Femur (tissue), 1 donor: Measurements from ENCODE around the gene NSF.
"Not testable (repeated sequence)": the region's sequence is repeated elsewhere in the genome, so short reads cannot be mapped to it uniquely, and the experiment has no call there.

ENCODE experiments used
- DNase-seq: peaks from one replicate; pipeline ENCODE4 v3.0.0-alpha.2; 2017

Gene NSF

DNA sequence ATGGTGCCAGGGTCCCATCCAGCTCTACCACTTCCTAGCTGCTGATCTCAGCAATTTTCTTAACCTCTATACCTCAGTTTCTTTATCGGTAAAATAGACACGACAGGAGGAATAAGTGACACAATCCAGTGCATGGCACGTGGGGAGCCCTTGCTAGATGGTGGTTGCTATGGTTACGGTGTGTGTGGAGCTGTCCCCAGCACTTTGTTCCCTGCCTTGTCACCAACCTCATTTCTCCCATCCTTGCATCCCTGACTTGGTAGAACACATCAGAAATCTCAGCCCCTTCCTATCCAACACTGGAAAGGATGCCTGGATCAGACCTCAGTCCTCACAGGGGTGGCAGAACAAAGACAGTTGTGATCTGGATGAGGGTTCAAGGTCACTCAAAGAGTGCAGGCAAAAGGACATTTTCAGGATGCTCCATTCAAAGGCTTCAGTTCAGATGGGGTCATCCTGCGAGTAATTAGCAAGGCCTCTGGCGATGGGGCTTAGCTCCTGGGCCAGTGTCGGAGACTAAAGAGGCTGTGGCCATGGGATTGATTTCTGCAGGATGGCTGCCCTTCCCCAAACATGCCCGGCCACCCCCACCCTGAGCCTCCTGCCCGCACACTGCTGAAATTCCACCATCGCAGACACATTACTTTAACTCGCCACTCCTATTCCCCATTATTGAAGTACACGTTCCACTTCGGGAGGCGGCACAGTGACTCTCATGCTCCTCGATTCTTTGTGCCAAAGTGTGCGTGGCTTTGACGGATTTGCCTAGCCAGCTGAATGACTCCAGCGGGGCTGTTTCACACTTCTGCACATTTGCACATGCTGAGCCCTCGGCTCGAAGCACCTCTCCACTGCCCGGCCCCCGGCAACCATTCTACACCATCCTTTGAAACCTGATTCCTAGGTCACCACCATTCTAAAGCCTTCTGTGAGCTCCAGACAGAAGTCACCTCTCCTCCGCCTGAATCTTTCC lies 187.8 kb downstream of the NSF start:
- DNase-seq, result no peak

DNA sequence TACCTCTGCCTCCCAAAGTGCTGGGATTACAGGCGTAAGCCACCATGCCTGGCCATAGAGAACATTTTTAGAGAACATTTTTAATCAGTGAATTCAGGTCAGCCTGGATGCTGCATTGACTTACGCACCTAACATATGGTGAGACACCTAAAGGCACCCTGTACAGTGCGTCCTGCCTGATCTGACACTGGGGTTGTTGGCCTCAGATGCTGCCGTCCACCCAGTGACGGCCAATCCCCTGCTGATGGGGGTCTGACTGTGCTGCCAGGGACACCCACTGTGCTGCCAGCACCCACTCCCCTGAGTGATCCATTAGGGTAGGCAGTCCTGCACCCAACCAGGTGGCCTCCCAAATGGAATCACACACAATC lies 189.5 kb downstream of the NSF start:
- DNase-seq, result no peak

DNA sequence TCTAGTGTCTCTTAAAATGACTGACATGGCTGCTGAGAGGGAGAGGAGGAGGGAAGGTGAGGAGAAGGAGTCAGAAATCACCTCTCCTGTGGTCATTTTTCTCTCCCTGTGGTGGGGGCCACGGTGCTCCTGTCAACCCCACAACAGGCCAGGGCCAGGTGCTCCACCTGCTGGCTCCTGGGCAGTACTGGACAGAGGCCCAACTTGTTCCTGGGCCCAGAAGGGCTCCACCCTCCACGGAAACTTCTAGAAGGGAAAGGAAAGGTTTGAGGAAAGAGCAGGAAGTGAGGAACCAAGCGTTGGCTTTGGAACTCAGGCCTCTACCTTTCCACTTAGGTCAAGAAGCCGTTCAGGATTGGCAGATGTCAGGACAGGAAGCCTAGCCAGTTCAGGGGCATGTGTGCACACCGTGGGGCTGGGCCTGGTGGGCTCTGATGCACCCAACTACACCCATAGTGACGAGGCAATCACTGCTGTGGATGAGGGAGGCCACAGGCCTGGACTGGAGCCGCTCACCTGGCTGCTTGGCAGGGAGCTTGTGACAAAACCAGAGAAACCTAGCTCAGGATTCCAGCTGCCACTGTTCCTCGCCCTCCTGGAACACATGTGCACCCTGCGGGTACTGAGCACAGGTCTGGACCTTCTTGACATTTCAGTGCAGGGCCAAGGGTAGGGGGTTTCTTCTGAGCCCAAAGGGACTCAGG lies 191.9 kb downstream of the NSF start:
- DNase-seq, result no peak

DNA sequence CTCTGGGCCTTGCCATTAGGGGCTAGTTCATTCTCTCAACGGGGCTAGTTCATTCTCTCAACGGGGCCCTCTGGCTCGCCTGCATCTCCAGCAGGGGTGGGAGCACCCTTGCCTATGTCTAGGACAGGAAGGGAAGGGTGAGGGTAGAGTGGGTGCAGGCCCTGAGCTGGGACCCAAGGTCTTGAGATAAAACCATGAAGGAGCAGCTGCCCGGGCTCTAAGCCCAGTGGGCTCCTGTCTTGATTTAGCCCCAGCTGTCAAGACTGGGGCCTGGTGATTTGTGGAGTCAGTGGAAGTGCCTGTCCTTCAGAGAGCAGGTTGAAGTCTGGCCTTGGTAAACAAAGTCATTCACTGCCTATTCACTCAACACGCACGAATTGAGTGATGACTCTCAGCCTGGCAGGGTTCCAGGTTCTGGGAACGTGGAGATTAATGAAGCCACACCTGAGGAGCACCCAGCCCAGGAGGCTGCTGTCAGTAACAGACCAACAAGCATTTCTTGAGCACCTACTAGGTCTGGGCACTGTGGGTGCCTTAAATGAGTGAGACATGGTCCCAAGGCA lies 192.6 kb downstream of the NSF start:
- DNase-seq, result no peak

DNA sequence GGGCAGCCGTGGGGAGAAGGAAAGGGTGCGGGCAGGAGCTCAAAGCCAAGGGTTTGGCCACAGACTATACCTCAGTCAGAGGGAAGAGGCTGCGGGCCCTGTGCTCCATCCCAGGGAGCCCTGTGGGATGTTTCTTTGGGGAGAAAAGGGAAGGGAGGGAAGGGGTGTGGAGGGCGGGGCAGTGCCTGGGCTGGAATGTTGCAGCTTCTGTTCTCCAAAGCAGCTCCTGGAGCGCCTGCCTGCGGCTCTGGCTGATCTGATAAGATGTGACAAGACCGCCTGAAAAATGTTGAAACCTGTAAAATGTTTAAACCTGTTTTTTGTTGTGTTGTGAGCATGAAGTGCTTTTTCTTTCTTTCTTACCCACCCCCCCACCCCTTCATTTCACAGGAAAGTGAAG lies 195.2 kb downstream of the NSF start:
- no peak for DNase-seq

DNA sequence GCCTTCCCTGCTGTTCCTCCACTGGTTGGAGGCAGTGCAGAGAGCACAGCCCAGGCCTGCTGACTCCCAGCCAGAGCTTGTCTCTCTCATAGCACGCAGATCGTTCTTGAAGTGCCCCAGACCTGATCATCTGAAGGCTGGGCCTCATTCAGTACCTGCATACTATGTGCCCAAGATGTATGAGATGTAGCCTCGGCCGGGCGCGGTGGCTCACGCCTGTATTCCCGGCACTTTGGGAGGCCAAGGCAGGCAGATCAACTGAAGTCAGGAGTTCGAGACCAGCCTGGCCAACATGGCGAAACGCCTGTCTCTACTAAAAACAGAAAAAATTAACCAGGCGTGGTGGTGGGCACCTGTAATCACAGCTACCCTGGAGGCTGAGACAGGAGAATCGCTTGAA lies 197.0 kb downstream of the NSF start:
- no peak for DNase-seq

DNA sequence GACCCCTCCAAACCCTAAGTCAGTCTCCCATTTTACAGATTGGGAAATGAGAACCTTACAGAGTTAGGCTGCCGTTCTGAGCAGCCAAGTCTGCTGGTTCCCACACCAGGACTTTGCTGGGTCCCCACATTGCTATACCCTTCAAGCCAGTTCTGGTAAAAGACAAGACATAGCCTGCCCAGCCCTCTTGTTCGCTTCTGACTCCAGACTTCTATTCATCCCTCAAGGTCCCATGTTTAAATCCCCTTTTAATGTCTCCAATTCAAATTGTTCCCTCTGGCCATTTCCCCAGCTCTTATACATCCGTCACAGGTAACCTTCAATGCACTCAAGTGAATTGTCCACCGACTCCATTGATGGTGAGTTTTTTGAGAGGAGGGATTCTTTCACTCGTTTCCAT lies 197.8 kb downstream of the NSF start:
- DNase-seq, result no peak

DNA sequence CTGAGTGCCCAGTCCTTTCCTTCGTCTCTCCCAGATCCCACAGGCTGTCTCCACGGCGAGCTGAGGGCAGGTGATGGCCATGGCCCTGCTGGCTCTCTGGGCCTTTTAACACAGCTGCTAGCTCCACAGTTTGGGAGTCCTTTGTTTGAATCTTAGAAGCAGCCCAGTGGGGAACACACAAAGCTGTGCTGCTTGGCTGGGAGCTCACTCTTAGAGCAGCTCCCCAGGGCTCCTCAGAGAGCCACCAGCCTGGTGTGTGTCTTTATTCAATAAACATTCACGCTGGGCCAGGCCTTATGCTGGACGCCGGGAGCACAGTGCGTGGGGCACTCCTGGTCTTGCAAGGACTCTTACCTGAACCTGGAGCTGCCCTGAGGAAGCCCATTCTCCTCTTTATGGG lies 198.3 kb downstream of the NSF start:
- no peak for DNase-seq

DNA sequence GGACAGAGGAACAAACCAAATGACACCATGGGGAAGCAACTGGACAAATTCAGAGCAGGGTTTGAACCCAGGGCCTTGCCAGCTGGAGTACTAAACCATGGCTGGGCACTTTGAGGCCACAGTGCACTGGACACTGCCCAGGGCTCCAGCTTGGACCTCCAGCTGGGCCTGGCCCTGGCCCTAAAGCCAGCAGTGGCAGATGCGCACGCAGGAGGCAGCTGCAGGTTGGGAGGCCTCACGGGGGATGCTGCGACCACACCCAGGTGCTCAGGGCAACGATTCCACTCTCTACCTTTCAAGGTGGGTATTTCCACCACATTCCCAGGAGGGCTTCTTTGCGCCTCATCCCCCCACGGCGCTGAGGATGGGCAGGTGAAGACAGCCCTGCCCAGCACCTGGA lies 199.1 kb downstream of the NSF start:
- no peak for DNase-seq

DNA sequence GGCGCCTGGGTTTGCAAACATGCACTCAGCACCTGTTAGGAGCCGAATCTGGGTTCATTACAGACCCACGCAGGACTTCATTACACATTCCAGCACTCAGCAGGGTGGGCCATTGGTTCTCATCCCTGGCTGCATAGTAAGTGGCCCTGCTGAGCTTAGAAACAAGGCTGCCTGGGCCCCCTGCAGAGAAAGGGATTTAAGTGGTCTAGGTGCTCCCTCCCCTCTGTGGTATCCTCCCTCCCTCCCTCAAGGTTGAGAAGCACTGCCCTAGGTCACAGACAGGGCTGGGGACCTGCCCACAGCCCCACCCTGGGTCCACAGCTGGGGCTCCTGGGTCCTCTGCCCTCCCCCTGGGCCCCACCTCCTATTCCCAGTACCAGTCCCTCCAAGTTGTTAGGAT lies 199.7 kb downstream of the NSF start:
- DNase-seq, result no peak

DNA sequence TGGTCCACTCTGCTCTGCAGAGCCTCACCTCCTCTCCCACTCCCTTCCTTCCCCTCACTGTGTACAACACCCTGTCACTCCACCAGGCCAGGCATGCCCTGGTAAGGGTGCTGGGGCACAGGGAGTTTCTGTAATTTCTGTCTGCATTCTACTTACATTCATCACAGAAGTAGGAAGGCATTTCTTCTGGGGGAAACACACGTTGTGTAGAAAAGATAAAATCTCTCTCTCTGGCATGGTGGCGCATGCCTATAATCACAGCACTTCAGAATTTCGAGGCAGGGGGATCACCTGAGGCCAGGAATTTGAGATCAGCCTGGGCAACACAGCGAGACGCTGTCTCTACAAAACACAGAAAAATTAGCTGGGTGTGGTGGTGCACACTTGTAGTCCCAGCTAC lies 201.1 kb downstream of the NSF start:
- no peak for DNase-seq

DNA sequence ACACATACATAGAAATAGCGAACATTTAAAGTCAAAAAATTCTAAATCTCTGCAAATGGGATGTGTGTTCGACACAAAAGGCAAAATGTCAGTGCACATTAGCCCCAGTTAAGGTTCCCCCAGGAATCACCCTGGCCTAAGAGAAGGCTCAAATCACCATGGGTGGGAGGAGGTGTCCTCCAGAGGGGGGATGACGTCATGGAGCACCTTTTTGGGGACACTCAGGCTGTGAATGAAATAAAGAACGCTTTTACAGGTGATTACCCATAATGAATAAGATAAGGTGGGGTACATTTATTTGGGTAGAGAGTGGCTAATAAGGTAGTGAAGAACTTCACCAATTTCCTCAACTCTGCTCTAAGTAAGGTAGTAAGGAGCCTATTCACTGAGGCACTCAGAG lies 201.6 kb downstream of the NSF start:
- DNase-seq, result no peak

DNA sequence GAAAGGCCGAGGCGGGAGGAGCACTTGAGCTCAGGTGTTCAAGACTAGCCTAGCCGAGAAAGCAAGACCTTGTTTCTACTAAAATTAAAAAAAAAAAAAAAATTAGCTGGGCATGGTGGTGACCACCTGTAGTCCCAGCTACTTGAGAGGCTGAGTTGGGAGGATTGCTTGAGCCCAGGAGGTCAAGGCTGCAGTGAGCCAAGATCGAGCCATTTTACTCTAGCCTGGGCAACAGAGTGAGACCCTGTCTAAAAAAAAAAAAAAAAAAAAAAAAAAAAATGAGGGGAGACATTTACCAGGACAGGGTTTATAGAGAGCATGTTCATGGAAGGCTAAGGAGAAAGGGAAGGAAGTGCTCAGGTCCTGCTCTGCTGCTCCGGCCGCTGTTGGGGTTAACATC lies 202.6 kb downstream of the NSF start:
- DNase-seq, result not testable (repeated sequence)

DNA sequence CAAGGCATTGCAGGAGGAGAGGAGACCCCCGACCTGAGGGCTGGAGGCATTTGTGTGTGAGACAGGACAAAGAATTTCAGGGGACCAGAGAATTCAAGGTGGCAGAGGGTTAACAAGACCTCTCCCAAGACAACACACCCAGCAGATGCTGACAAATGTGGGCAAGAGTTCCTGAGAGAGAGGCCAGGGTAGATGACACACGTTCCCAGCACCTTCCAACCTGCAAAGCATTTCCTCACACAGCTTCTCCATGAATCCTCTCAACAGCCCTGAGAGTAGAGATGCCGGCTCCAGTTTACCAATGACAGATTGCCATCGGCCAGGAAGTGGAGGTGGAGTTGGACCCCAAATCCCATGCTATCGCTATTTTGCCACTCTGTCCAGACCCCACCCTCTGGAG lies 203.1 kb downstream of the NSF start:
- DNase-seq, result no peak

DNA sequence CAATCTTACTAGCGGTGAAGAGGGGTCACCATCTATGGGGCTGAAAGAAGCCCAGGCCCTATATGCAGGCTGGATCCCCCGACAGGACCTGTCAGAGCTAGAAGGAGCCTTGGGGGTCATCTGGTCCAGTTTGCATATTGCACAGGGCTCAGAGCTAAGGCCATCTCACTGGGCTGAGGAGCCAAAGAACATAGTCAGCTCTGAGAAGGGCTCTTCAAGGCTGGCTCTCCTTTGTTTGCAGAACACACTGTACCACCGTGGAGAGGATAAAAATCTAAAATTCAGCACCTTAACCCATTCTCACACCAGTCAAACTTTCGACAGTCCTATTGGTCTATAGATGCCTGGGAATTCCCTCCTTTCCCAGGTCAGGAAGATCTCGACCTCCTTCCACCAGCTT lies 203.8 kb downstream of the NSF start:
- no peak for DNase-seq

DNA sequence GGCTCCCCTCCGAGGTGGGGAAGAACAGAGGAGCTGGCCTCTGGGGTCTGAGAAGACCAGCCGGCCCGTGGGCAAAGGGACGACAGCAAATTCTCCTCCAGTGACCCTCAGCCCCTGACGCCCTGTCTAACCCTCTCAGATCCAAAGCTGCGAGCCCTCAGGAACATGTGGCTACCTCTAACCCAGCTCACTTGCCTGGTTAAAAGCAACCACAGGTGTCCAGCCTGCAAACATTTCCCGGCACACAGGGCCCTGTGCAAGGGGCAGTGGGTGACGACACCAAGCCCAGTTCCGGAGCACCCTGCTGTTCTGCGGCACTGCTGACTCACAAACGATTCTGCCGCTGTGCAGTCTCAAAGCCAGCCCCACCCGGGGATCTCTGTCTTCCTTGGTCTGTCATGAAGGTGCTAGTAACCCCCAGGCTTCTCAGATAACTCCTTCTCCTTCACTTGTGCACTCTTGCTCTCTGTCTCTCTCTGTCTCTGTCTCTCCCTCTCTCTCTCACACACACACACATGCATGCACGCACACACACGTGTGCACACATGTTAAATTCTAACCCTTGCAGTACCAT lies 205.0 kb downstream of the NSF start:
- DNase-seq, result no peak

DNA sequence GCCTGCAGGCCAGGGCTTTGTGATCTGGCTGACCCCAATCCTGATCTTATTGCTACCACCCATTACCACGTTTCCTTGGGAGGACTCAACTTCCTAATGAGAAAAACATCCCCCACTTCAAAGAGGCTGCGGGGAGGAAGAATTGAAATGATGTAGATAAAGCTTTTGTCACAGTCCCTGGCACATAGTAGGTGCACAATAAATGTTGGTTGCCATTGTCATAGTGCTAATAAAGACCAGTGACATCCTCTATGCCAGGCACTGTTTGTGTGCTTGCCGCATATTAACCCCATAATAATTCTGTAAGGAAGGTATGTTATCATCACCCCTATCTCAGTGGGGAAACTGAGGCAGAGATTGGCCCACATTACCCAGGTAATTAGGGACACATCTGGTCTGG lies 205.6 kb downstream of the NSF start:
- DNase-seq, result no peak

DNA sequence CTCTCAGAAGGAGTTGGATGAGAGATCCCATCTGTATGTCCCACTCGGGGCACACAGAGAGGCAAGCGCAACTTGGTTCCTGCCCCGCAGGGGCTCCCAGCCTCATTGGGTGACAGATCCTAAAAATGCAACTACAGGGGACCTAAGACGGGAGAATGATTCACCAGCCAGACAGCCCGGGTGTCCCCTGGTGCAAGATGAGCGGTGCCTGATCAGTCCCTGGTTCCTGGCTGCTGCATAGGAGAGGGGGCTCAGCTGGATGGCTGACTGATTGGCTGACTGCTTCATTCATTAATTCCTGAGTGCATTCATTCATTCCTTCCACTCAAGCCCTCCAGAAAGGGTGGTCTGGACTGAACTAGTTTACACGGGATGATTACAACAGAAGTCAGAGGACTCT lies 206.1 kb downstream of the NSF start:
- no peak for DNase-seq

DNA sequence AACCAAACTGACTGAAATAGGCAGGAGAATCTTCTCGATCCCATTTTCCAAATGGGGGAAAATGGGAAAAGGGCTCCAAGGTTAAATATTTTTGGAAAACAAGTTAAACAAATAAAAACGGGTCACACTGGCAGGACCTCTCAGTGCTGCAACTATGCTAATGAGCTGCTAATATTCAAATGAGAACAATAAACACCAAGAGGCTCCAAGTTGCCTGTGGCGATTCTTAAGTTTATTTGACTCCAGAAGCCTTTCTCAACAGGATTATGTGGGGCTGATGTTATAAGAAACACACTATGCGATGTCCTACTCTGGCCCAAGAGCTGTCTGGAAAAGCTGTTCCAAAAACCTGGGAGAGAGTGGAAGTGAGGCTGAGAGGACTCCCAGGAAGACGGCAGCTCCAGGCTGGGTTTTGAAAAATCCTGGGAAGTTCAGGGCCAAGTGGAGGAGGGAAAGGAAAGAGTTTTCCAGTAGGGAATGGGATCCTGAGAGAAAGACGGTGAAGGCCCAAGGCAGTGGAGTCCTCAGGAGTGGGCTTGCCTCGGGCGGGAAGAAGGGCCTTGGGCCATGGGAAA lies 206.6 kb downstream of the NSF start:
- no peak for DNase-seq

DNA sequence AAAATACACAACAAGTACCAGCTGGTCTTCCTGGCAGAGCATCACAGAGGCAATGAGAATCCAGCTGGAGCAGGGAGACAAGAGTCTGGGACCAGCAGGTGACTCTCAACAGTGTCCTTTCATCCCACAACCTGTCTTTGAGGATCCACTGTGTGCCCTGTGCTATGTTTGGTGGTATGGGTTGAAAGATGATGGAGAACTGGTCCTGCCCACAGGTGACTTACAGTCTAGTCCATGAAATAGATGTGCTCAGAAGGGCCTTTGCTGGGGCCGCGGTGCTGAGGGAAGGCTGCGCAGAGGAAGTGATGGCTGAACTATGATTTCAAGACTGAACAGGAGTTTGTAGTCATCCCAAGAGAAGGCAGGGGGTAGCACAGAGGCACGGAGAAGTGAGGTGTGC lies 210.1 kb downstream of the NSF start:
- DNase-seq, result no peak

DNA sequence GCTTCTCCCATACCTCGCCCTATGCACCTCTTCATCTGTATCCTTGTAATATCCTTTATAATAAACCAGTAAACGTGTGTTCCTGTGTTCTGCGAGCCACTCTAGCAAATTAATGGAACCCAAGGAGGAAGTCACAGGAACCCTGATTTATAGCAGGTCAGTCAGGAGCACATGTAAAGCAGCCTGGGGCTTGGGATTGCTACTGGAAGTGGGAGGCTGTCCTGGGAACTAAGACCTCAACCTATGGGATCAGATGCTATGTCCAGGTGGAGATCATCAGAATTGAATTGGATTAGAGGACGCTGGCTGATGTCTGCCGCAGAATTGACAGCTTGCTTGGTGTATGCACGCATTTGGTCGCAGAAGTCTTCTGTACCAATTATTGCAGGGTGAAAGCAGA lies 212.3 kb downstream of the NSF start:
- DNase-seq, result no peak

DNA sequence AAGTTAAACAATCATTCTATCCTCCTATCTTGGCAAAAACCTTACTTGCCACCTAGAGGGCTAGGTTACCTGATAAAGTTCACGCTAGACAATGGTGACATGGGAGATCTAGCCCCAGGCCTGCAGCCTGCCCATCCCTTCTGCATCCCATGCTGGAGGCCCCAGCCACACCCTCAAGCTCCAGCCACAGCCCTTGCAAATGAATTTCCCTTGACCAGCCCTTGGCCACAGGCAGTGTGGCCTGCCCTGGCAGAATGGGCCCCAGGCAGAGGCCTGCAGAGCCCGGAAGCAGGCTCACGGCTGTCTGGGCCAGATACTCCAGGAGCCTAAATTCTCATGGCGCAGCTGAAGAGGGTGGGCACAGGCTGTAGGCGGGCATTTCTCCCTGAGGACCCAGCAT lies 213.1 kb downstream of the NSF start:
- no peak for DNase-seq

DNA sequence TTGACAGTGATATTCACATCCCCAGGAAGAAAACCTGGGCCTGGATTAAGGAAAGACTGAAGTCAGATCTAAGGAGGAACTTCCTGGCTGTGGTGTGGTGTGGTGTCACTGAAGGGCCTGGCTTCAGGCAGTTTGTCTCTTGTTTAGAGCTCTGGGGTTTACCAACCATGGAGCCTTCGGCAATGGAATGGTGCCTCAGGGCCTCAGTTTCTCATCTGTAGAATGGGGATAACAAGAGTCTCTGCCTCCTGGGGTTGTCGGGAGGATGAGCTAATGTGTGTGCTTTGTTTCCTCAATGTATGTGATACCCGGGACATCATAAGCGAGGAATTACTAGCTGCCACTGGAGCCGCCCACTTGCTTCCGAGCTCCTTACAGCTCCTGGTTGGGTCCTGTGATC lies 215.3 kb downstream of the NSF start:
- no peak for DNase-seq
